ENCODE measurements around the gene DUSP8. TPM values are rescaled to one million over a fixed set of nuclear protein-coding genes. Genes with fewer than 3 reads are reported as not detected.

DUSP8 gene
- total RNA-seq, 1 experiment from 2014 or later: 14.0 TPM

- Mint-ChIP-seq H3K27me3 (ENCODE audit: unreplicated experiment) (no peaks in the 10 kb centered on the region), H3K9me3 (ENCODE audit: low read depth, unreplicated experiment) (no peaks in the 10 kb centered on the region), H3K4me1 (ENCODE audit: low read depth, unreplicated experiment) (peaks cover 9% of the 10 kb centered on the region), H3K36me3 (ENCODE audit: insufficient read depth, unreplicated experiment) (peaks cover 5% of the 10 kb centered on the region), H3K27ac (ENCODE audit: unreplicated experiment) (no peak overlapping the region), H3K4me3 (ENCODE audit: low read depth, unreplicated experiment) (no peak overlapping the region)
- no peak for DNase-seq
- CTCF ChIA-PET: no interaction called here
- no TSS peak for BruUV-seq (replicated peaks)
- TF ChIP-seq, protein P1, sequence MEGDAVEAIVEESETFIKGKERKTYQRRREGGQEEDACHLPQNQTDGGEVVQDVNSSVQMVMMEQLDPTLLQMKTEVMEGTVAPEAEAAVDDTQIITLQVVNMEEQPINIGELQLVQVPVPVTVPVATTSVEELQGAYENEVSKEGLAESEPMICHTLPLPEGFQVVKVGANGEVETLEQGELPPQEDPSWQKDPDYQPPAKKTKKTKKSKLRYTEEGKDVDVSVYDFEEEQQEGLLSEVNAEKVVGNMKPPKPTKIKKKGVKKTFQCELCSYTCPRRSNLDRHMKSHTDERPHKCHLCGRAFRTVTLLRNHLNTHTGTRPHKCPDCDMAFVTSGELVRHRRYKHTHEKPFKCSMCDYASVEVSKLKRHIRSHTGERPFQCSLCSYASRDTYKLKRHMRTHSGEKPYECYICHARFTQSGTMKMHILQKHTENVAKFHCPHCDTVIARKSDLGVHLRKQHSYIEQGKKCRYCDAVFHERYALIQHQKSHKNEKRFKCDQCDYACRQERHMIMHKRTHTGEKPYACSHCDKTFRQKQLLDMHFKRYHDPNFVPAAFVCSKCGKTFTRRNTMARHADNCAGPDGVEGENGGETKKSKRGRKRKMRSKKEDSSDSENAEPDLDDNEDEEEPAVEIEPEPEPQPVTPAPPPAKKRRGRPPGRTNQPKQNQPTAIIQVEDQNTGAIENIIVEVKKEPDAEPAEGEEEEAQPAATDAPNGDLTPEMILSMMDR (IDR thresholded peaks at IDR 0.05; ENCODE audit: unreplicated experiment): no peak
- intact Hi-C loops (cut with micrococcal nuclease; ENCODE audit: unreplicated experiment): no loop called here
Measured at GRCh38 chr11:1531449-1532013, 40.5 kb downstream of the DUSP8 start.

GRCh38 chr11:1530686-1531448 lies 41.2 kb downstream of the DUSP8 start:
- no TSS peak for BruUV-seq (replicated peaks)
- no peaks in the 10 kb centered on the region for H3K9me3 Mint-ChIP-seq (ENCODE audit: low read depth, unreplicated experiment)
- DNase-seq: no peak
- H3K36me3 Mint-ChIP-seq (ENCODE audit: insufficient read depth, unreplicated experiment): peaks cover 5% of the 10 kb centered on the region
- no peaks in the 10 kb centered on the region for H3K27me3 Mint-ChIP-seq (ENCODE audit: unreplicated experiment)
- H3K4me3 Mint-ChIP-seq (ENCODE audit: low read depth, unreplicated experiment): no peak overlapping the region
- CTCF ChIA-PET: no interaction called here
- intact Hi-C loops (cut with micrococcal nuclease; ENCODE audit: unreplicated experiment): no loop called here
- TF ChIP-seq, protein P1 (IDR thresholded peaks at IDR 0.05; ENCODE audit: unreplicated experiment): no peak
- peaks cover 9% of the 10 kb centered on the region for H3K4me1 Mint-ChIP-seq (ENCODE audit: low read depth, unreplicated experiment)
- H3K27ac Mint-ChIP-seq (ENCODE audit: unreplicated experiment): no peak overlapping the region

DNA sequence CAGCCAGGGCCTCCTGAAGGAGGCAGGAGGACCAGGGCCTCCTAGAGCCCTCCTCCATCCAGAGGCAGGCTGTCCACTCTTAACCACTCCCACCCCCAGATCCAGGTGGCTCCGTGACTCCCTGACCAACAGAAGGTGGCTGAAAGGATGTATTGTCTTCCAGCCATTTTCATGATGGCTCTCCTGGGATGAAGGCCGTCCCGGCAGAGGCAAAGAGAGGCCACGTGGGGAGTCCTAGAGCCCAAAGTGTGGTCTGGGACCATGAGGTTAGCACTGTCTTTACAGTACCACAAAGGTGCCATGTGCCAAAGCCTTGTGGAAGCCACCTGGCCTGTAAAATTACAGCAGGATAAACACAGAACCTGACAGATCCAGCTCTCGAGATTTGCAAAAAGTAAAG lies 42.3 kb downstream of the DUSP8 start:
- no TSS peak for BruUV-seq (replicated peaks)
- no peak for DNase-seq
- Mint-ChIP-seq H3K4me3 (ENCODE audit: low read depth, unreplicated experiment) (no peak overlapping the region), H3K27me3 (ENCODE audit: unreplicated experiment) (no peaks in the 10 kb centered on the region), H3K4me1 (ENCODE audit: low read depth, unreplicated experiment) (peaks cover 6% of the 10 kb centered on the region), H3K27ac (ENCODE audit: unreplicated experiment) (no peak overlapping the region), H3K9me3 (ENCODE audit: low read depth, unreplicated experiment) (no peaks in the 10 kb centered on the region), H3K36me3 (ENCODE audit: insufficient read depth, unreplicated experiment) (peaks cover 5% of the 10 kb centered on the region)
- intact Hi-C loops (cut with micrococcal nuclease; ENCODE audit: unreplicated experiment): no loop called here
- TF ChIP-seq, protein P1 (IDR thresholded peaks at IDR 0.05; ENCODE audit: unreplicated experiment): no peak
- CTCF ChIA-PET: no interaction called here

GRCh38 chr11:1529286-1529685 lies 42.8 kb downstream of the DUSP8 start:
- BruUV-seq (replicated peaks): no TSS peak
- TF ChIP-seq, protein P1 (IDR thresholded peaks at IDR 0.05; ENCODE audit: unreplicated experiment): no peak
- no peak for DNase-seq
- no peak overlapping the region for H3K27ac Mint-ChIP-seq (ENCODE audit: unreplicated experiment)
- CTCF ChIA-PET: no interaction called here
- no peaks in the 10 kb centered on the region for H3K27me3 Mint-ChIP-seq (ENCODE audit: unreplicated experiment)
- peaks cover under 1% of the 10 kb centered on the region for H3K4me1 Mint-ChIP-seq (ENCODE audit: low read depth, unreplicated experiment)
- no peaks in the 10 kb centered on the region for H3K9me3 Mint-ChIP-seq (ENCODE audit: low read depth, unreplicated experiment)
- intact Hi-C loops (cut with micrococcal nuclease; ENCODE audit: unreplicated experiment): no loop called here
- no peak overlapping the region for H3K4me3 Mint-ChIP-seq (ENCODE audit: low read depth, unreplicated experiment)
- H3K36me3 Mint-ChIP-seq (ENCODE audit: insufficient read depth, unreplicated experiment): peaks cover 5% of the 10 kb centered on the region
